Left hindlimb (tissue), 1 donor: Measurements from ENCODE around the gene RPS6KA4.
"Not testable (repeated sequence)": the region's sequence is repeated elsewhere in the genome, so short reads cannot be mapped to it uniquely, and the experiment has no call there.

Experiments used
- DNase-seq: peaks from one replicate; pipeline ENCODE4 v3.0.0-alpha.2; 2018

The RPS6KA4 gene

DNA sequence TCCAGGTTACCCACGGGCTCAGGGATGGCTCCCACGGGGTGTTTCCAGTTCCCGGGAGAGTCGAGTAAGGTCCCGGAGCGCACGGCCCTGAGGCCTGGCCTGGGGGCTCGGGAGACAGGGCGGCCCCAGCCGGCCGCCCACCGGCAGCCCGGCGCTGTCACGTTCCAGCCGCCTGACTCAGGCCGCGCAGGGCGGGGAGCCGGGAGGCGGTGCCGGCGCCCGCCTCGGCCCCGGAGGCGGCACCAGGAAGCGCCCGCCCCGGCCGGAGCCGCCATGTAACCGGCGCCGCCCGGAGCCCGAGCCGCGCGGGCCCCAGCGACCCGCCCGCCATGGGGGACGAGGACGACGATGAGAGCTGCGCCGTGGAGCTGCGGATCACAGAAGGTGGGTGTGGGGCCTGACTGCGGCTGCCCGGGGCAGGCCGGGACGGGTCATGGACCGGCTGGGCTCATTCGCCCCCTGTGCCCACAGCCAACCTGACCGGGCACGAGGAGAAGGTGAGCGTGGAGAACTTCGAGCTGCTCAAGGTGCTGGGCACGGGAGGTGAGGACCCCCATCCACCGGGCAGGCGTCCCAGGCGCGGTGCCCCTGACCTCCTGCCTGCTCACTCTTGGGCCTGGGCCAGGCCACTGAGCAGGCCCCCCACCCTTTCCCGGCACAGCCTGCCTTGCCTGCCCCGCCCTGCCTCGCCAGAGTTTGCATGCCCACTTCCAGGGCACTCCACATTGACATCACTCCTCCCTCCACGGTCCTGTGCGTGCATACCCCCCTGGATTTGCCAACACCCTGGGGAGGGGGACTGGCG lies at the start of gene RPS6KA4:
TSS of gene RPS6KA4 (plus strand) at position 256 of the 805 bp plus-strand sequence. CDS start at position 330, 74 bp downstream.
- peak; percentile 70 for DNase-seq

DNA sequence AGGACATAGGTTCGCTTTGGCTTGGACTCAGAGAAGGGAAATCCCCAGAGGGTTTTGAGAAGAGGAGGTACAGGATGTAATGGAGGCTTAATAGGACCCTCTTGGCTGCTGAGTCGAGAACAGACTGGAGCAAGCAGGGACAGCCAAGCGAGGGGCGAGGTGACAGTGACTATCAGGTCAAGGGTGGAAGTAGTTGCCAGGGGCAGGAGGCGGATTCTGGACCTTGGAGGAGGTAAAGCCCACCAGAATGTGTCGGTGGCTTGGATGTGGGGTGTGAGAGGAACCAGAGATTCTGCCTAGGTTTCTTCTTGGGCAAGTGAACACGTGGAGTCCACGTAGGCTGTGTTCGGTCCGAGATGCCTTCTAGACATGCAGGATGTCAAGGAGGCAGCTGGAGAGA lies 46.0 kb upstream of the RPS6KA4 start:
- DNase-seq: no peak

DNA sequence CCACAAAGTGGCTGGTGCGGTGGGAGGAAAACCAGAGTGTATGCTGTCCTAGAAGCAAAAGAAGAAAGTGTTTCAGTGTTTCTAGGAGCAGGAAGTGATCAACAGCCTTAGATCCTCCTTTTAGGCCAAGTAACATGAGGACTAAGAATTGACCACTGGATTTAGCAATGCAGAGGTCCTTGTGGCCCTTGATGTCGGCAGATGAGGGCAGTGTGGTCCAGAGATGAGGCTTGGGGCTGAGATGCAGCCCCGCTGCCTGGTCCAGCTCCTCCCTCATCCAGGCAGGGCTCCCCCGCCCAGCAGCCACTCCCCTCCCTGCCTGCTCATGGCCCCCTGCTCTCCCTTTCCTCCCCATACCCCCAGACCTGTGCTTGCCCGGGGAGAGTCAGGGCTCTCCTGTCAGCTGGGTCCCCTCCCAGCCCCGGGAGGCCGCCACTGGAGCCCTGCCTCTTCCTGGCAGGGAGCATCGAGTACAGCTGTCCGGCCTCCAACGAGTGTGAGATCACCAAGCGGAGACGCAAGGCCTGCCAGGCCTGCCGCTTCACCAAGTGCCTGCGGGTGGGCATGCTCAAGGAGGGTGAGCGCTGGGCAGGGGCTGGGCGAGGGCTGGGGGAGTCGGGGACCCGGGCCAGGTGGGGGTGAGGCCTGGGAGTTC lies 45.3 kb upstream of the RPS6KA4 start:
- DNase-seq: no peak

DNA sequence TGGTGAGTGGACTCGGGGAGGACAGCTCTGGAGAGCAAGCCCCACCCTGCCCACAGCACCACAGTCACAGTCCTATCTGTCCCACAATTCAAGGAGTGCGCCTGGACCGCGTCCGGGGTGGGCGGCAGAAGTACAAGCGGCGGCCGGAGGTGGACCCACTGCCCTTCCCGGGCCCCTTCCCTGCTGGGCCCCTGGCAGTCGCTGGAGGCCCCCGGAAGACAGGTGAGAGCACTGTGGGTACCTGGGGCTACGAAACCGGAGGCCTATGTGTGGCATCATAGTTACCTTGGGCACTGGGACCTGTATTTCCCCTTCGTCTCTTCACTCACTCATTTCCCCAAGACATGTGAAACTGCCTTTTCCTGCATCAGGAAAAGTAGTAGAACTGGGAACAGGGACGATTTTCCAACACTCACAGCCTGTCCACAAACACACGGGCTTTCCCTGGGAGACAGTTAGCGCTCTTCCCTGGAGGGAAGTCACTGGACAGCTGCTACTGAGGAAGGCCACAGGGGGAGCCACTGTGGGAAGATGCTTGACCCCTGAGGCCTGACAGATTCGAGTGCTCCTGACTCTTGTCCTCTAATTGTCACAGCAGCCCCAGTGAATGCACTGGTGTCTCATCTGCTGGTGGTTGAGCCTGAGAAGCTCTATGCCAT lies 44.7 kb upstream of the RPS6KA4 start:
- DNase-seq: no peak

DNA sequence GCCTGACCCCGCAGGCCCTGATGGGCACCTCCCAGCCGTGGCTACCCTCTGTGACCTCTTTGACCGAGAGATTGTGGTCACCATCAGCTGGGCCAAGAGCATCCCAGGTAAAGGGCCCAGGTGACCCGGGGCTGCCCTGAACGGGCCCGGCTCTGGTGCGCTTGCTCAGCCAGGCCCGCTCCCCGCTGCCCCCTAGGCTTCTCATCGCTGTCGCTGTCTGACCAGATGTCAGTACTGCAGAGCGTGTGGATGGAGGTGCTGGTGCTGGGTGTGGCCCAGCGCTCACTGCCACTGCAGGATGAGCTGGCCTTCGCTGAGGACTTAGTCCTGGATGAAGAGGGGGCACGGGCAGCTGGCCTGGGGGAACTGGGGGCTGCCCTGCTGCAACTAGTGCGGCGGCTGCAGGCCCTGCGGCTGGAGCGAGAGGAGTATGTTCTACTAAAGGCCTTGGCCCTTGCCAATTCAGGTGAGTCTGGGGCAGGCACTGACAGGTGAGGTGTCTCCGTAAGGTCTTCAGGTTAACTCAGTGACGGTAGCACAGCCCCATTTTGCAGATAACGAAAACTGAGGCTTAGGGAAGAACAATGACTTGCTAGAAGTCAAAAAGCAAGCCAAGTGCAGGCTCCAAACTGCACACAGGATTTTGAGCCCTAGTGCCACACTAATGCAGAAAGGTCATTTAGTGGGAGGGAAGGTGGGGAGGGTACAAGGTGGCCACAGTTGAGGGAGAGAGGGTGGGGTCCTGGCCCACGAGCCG lies 44.0 kb upstream of the RPS6KA4 start:
- no peak for DNase-seq

DNA sequence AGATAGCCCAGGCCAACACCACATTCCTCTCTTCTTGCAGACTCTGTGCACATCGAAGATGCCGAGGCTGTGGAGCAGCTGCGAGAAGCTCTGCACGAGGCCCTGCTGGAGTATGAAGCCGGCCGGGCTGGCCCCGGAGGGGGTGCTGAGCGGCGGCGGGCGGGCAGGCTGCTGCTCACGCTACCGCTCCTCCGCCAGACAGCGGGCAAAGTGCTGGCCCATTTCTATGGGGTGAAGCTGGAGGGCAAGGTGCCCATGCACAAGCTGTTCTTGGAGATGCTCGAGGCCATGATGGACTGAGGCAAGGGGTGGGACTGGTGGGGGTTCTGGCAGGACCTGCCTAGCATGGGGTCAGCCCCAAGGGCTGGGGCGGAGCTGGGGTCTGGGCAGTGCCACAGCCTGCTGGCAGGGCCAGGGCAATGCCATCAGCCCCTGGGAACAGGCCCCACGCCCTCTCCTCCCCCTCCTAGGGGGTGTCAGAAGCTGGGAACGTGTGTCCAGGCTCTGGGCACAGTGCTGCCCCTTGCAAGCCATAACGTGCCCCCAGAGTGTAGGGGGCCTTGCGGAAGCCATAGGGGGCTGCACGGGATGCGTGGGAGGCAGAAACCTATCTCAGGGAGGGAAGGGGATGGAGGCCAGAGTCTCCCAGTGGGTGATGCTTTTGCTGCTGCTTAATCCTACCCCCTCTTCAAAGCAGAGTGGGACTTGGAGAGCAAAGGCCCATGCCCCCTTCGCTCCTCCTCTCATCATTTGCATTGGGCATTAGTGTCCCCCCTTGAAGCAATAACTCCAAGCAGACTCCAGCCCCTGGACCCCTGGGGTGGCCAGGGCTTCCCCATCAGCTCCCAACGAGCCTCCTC lies 43.1 kb upstream of the RPS6KA4 start:
- not testable (repeated sequence) for DNase-seq

DNA sequence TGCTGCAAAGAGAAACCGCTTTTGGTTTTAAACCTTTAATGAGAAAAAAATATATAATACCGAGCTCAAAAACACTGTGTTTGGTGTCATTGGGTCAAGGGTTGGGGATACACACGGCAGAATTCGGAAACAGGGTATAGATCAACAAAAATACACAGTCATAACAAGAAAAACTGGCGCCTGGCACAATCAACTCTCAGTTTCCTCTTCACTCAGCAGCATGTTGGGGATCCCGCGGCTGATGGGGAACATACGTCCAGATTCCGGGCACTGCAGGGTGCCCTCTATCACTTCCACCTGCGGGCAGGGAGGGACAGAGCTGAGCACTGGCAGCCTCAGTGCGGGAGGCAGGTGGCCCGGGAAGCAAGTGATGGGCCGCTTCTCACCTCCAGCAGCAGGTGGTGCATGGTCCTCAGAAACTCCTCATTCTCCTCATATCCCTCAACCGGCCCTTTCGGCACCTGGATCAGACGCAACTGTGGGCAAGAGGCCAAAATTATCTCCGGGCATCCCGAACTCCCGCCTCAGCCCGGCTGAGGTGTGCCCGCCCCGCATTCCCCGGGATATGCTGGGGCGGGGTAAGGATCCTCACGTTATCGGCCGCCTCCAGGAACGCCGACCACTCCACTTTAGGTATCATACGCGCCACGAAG lies 42.2 kb upstream of the RPS6KA4 start:
- no peak for DNase-seq

DNA sequence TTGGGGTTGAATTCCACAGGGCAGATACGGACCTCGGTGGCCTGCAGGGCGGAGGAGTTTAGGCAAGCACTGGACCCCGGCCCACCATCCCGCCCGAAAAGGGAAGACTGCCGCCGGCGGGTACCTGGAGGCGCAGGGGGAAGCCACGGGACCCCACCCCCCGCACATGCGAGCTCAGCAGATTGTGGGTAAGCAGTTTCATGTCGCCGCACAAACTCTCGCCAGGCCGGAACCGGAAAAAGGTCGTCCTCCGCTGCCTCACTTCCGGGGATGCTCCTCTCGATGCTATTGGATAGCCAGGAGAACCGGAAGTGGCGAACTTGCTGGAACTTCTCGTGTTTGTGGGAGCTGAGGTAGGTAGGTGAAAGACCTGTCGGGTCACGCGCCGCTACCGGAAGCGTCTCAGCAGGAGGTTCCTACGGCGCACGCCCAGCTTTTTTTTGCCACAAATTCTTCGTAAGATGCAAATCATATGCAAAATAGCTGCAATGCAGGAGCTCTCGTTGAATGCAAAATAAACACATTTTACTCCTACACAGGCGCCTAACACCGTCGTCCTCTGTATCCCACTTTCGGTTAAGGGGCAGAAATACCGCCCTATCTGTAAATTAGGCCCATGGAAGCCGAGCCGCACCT lies 41.5 kb upstream of the RPS6KA4 start, which contains the start of gene TRMT112:
TSS of gene TRMT112 (minus strand) at position 235 of the 636 bp plus-strand sequence. CDS start at position 202, 33 bp downstream.
- DNase-seq: peak; percentile 97

DNA sequence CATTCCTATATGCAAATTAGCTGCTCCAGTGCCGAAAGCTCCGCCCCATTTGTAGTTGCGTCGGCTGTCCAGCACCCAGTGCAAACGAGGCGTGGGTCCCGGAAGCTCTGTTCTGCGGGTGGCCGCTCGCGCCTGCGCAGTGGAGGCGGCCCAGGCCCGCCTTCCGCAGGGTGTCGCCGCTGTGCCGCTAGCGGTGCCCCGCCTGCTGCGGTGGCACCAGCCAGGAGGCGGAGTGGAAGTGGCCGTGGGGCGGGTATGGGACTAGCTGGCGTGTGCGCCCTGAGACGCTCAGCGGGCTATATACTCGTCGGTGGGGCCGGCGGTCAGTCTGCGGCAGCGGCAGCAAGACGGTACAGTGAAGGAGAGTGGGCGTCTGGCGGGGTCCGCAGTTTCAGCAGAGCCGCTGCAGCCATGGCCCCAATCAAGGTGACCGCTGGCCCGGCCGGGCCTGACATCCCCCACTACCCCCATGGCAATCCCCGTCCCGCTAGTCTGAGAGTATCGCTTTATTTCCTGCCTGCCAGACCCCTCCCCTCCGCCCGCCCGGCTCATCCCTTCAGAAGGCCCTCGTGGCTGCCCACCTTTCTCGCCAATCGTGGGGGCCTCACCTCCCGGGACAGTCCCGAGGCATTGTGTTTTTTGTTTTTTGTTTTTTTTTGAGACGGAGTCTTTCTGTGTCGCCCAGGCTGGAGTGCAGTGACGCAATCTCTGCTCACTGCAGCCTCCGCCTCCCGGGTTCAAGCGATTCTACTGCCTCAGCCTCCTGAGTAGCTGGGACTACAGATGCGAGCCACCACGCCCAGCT lies 40.8 kb upstream of the RPS6KA4 start, which contains the start of gene PRDX5:
TSS of gene PRDX5 (plus strand) at position 161 of the 805 bp plus-strand sequence. CDS start at position 256, 95 bp downstream.
- peak; percentile 98 for DNase-seq

DNA sequence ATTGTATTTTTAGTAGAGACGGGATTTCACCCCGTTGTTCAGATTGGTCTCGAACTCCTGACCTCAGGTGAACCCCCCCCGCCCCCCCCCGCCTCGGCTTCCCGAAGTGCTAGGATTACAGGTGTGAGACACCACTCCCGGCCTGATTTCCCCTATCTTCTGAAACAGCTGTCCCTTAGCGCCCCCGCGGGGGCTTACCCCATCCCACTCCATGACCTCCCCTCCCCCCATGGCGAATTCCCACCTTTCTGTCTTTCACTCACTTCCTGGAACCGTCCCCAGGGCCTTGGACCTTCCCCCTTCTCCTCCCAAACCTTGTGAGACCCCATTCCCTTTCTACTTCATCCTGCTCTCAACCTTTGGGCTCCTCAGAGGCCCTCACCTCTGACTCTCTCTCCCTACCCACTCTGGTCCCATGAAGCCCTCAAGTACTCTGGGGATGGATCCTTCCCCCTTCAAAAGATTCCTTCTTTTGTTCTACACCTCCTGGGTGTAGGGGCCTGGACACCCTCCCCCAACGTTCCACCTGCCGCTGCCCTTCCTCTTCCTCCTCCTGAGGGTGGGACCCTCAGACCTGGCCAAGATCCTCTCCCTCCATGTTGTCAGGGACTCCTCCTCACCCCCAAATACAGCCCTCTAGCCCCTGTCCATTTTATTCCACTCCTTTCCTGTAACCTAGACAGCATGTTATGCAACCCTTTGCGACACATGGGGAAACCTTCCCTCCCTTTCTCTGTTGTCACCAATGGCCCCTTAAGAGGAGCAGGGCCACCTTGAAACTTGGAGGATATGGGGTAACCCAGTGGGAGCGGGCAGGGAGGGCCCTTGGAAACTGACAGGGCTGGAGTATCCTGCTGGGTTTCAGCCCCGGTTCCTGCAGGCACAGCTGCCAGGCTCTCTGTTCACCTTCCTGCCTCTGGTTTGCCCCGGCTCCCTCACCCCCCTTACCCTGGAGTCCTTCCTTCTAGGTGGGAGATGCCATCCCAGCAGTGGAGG lies 39.9 kb upstream of the RPS6KA4 start:
- no peak for DNase-seq

DNA sequence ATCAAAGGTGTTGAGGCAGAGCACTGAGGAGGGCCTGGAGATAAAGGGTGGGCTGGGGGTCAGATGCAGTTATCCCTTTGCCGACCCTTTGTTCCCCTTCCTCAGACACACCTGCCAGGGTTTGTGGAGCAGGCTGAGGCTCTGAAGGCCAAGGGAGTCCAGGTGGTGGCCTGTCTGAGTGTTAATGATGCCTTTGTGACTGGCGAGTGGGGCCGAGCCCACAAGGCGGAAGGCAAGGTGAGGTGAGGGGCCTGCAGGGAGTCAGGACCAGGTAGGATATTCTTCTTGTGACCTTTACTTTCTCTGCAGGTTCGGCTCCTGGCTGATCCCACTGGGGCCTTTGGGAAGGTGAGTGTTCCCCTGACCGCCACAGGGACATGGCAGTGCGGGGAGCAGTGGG lies 38.4 kb upstream of the RPS6KA4 start:
- no peak for DNase-seq

DNA sequence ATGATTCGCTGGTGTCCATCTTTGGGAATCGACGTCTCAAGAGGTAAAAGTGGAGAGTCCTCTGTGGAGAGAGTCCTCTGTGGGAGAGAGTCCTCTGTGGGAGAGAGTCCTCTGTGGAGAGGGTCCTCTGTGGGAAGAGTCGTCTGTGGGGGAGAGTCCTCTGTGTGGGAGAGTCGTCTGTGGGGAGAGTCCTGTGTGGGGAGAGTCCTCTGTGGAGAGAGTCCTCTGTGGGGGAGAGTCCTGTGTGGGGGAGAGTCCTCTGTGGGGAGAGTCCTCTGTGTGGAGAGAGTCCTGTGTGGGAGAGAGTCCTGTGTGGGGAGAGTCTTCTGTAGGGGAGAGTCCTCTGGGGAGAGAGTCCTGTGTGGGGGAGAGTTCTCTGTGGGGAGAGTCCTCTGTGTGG lies 37.9 kb upstream of the RPS6KA4 start:
- DNase-seq: no peak

DNA sequence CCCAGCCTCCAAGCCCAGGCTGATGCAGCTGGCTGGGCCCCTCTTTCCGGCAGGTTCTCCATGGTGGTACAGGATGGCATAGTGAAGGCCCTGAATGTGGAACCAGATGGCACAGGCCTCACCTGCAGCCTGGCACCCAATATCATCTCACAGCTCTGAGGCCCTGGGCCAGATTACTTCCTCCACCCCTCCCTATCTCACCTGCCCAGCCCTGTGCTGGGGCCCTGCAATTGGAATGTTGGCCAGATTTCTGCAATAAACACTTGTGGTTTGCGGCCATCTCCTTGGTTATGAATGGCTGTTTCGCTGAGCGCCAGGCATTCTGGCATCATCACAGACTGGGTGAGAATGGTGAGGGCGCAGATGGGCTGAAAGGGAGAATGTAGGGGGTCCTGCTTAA lies 37.4 kb upstream of the RPS6KA4 start:
- DNase-seq: no peak

DNA sequence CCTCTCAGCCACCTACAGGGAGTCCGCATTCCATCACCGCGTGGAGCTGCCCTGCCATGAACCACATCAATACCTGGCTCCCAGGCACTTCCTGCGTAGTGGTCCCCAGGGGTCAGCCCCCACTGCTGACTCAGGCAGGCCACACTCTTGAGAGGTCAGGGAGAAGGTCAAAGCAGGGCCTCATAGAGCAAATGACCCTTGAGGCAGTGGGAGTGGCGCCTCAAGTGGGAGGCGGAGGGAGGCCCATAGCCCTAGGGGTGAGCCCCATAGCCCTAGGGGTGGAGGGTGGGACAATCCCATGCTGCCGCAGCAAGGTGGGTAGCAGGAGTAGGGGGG lies 36.1 kb upstream of the RPS6KA4 start:
- DNase-seq: no peak

DNA sequence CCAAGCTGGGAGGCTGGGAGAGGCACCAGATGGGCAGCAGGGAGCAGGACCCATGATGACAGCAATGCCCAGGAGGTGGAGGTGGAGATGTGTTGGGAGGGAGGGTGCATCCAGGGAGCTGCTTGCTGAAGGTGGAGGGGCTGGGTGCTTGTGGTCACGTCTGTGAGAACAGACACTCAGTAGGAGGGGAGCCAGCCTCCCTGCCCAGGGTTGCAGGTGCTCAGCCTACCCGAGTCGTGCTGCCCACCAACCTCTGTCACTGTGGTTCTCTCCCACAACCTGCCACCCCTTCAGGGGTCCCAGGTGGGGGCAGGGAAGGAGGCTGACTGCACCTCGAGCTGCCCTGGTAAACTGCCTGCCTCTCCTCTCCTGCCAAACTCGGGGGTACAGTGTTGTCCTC lies 35.6 kb upstream of the RPS6KA4 start:
- DNase-seq: no peak

DNA sequence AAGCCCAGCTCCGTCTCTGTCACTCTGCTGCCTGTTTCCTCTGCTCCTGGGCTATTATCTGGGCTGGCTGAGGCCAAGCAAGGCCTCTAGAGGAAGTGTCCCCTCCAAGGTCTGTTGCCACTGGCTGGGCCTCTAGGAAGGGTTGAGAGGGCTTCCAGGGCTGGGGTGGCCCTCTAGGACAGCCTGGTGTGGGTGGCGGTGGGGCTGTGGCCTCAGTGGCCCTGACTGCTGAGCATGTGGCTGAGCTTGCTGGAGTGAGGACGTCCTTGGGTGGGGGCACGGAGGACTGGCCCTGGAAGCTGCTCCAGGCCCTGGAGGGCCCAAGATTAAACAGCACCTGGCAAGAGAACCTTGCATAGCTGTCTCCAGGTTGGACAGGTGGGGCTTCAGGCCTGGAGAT lies 35.0 kb upstream of the RPS6KA4 start:
- DNase-seq: not testable (repeated sequence)

DNA sequence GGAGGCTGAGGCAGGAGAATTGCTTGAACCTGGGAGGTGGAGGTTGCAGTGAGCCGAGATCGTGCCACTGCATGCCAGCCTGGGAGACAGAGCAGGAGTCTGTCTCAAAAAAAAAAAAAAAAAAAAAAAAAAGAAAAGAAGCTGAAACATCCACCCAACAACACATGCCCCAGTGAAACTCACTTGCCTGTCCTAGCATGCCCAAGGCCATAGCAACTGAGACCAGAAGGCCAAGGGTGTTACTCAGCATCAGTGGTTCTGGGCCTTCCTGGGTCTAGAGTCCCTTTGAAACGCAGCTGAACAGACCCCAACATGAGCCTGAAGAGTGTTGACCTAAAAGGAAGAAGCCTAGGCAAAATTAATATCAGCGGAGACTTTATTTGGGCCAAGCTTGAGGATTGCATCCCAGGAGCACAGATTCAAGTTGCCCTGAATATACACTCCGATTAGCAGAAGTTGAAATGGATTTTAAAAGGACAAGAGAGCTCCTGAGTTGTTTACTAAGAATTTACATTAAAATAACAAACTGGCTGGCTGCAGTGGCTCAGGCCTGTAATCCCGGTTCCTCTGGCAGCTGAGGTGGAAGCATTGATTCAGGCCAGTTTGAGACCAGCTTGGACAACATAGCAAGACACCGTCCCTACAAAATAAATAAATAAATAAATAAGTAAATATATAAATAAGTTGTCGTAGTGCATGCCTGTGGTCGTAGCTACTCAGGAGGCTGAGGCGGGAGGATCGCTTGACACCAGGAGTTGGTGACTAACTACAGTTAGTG lies 34.1 kb upstream of the RPS6KA4 start:
- no peak for DNase-seq

DNA sequence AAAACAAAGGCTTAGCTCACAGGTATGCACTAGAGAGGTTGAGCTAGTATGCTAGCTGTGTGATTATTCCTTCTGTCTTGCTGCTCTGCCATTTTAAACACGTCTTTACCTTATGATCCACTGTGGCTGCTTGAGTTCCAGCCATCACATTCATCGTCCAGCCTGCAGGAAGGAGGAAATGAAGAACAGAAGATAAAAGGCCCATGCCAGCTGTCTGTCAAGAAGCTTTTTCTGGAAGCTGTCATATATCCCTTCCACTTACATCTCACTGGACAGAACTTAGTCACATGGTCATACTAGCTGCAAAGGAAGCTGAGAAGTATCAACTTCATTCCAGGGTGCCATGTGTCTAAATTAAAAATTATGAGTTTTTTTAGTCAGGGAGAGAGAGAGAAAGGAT lies 31.6 kb upstream of the RPS6KA4 start:
- no peak for DNase-seq
